BLaER1 treated with 17β-estradiol and CSF1 and Interleukin-3, amounts not matched to agents 10 nM and 100 nM (cell line): ENCODE data around the gene LRFN5.
"Not testable (repeated sequence)": the region's sequence is repeated elsewhere in the genome, so short reads cannot be mapped to it uniquely, and the experiment has no call there.

Experiments used
- H3K27ac ChIP-seq, 11 experiments: shearing (Covaris generic); formaldehyde crosslinking; 2 replicates each; pipeline ENCODE4 v1.8.1; 2022
- H3K27me3 ChIP-seq, 11 experiments: shearing (Covaris generic); formaldehyde crosslinking; 2 replicates each; pipeline ENCODE4 v1.8.1; 2022
- H3K36me3 ChIP-seq, 11 experiments: shearing (Covaris generic); formaldehyde crosslinking; 2 replicates each; pipeline ENCODE4 v1.8.1; 2022
- H3K4me1 ChIP-seq, 10 experiments: shearing (Covaris generic); formaldehyde crosslinking; 2 replicates each; pipeline ENCODE4 v1.8.1; 2022
- H3K4me2 ChIP-seq, 11 experiments: shearing (Covaris generic); formaldehyde crosslinking; 2 replicates each; pipeline ENCODE4 v1.8.1; 2022
- H3K4me3 ChIP-seq, 10 experiments: shearing (Covaris generic); formaldehyde crosslinking; 2 replicates each; pipeline ENCODE4 v1.8.1; 2022
- H3K9ac ChIP-seq, 11 experiments: shearing (Covaris generic); formaldehyde crosslinking; 2 replicates each; pipeline ENCODE4 v1.8.1; 2022
- H3K9me3 ChIP-seq, 11 experiments: shearing (Covaris generic); formaldehyde crosslinking; replicated peaks in 1 of 11; 2 replicates each; pipeline ENCODE4 v1.8.1; 2022
- H4K20me1 ChIP-seq, 11 experiments: shearing (Covaris generic); formaldehyde crosslinking; 2 replicates each; pipeline ENCODE4 v1.8.1; 2022
- Cebpa-rat ChIP-seq, 11 experiments: shearing (Covaris generic); IDR thresholded peaks; 2 replicates each; pipeline ENCODE4 v1.8.1; 2022

The LRFN5 gene

DNA sequence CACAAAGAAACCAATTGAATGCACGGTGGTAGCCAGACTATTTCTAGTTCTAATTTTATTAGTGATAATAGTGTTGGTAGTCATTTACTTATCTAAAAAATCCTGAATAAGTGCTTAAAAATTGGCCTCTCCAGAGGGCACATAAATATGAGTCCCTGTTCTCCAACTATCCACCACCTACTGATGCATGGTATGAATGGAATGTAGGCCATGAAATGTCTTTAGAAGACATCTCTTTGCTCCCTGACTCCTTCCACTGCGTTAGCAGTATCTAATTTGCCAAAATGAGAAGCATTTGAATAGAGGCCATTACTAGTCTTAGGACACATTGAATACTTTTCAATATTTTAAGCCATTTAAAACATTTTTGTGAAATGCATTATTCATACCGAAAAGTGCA is 261.7 kb downstream of the LRFN5 start:
- no peaks in the 10 kb centered on the region for H3K36me3 ChIP-seq
- peaks cover 0 to 11% (median 4%) of the 10 kb centered on the region in 11 experiments; a peak in 5 of 22 replicates for H3K9me3 ChIP-seq
- no peak overlapping the region for H3K4me3 ChIP-seq
- no peak for TF ChIP-seq Cebpa-rat (IDR thresholded peaks at IDR 0.05)
- no peak overlapping the region for H3K27ac ChIP-seq
- H3K4me2 ChIP-seq: no peak overlapping the region
- H3K9ac ChIP-seq: no peak overlapping the region
- no peaks in the 10 kb centered on the region for H3K4me1 ChIP-seq
- H4K20me1 ChIP-seq: no peaks in the 10 kb centered on the region
- H3K27me3 ChIP-seq: no peaks in the 10 kb centered on the region

DNA sequence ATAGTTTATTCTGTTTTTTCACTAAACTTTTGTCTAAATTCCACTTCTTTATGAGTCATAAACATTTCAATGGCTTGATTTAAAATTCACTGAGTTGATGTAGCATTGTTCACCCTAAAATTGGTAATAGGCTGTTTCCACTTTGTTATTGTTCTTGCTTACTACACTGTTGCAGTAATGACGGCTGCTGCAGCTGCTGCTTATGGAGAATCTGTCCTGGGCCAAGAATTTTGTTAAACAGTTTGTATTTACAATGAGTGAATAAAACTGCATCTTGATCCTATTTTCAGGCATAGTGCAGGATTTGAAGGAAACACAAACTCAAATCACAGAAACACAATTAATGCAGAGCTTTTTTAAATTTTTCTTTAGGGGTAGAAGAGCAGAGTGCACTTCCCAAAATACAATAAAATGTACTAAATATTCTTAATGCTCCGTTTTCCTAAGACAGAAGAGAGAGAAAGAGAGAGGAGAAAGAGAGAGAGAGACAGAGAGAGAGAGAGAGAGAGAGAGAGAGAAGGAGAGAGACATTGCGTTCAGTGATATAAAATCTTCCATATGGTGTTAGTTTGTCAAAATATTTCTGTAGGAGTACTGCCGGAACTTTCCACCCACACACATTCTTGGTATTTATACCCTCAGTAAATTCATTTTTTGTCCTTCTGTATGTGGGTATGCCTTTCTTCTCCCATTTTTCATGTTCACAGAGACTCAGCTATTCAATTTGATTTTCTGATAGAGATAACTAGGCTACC is 266.4 kb downstream of the LRFN5 start:
- TF ChIP-seq Cebpa-rat (IDR thresholded peaks at IDR 0.05): no peak
- no peak overlapping the region for H3K27ac ChIP-seq

DNA sequence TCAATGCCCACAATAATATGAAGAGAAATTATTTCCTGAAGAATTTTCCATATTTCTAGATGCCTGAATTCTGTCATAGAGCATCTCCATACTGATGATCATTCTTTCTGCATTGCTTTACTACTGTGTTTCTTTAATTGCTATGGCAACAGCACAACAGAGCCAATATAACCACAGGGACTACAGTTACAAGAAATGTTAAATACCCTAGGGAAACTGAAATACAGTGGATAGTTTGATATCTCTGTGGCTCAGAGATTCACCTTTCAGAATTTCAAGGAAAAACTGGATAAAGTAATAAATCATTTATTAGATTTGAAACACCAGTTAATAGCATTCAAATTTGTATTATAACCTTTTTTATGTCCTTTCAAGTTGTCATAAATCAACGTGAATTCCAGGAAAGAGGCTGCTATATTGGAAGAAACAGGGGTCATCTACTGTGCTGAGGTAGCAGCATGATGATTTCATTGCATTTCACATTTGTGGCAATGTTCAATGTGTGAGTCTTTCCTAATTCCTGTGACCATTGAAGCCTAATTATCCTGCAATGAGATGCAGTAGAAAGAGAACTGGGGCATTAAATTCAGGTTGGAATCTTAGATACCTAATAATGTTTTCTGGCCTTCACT is 267.1 kb downstream of the LRFN5 start:
- no peak for TF ChIP-seq Cebpa-rat (IDR thresholded peaks at IDR 0.05)
- Histone ChIP-seq H4K20me1 (no peaks in the 10 kb centered on the region), H3K36me3 (no peaks in the 10 kb centered on the region), H3K4me2 (no peak overlapping the region), H3K27me3 (no peaks in the 10 kb centered on the region), H3K9ac (no peak overlapping the region), H3K27ac (no peak overlapping the region), H3K4me3 (no peak overlapping the region), H3K9me3 (peaks cover 0 to 11% (median 4%) of the 10 kb centered on the region in 11 experiments; a peak in 5 of 22 replicates), H3K4me1 (no peaks in the 10 kb centered on the region)

More for the DNA sequence above, 266.4 kb downstream of the LRFN5 start:
- H3K27me3 ChIP-seq: no peaks in the 10 kb centered on the region
- no peaks in the 10 kb centered on the region for H4K20me1 ChIP-seq
- H3K4me1 ChIP-seq: no peaks in the 10 kb centered on the region
- no peak overlapping the region for H3K9ac ChIP-seq
- H3K4me3 ChIP-seq: no peak overlapping the region
- H3K36me3 ChIP-seq: no peaks in the 10 kb centered on the region
- no peak overlapping the region for H3K4me2 ChIP-seq
- H3K9me3 ChIP-seq: peaks cover 0 to 11% (median 4%) of the 10 kb centered on the region in 11 experiments; a peak in 5 of 22 replicates

DNA sequence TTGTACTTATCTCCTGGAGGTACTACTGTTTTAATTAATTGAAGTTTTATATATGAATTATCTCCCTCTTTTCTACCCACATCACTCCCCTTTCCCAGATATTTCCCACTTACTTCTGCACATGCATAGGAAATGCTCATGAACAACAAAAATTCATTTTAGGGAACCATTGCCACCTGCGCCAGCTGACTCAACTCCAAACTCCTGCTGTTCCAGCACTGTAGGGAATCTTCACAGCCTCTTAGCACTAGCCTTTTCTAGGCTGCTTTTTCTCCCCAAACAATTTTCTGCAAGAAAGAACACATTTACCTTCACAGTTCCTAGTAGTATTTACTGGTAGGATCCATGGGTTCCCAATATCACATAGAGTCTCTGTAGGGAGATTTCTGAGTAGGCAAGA is 268.4 kb downstream of the LRFN5 start:
- Histone ChIP-seq H3K27me3 (no peaks in the 10 kb centered on the region), H3K4me1 (no peaks in the 10 kb centered on the region), H3K27ac (no peak overlapping the region), H4K20me1 (no peaks in the 10 kb centered on the region), H3K9ac (no peak overlapping the region), H3K4me3 (no peak overlapping the region), H3K4me2 (no peak overlapping the region), H3K9me3 (0 out of 22 replicates have a peak, but pooled peaks cover 0 to 4% (median 0%) of the 10 kb centered on the region in 11 experiments), H3K36me3 (no peaks in the 10 kb centered on the region)
- no peak for TF ChIP-seq Cebpa-rat (IDR thresholded peaks at IDR 0.05)

DNA sequence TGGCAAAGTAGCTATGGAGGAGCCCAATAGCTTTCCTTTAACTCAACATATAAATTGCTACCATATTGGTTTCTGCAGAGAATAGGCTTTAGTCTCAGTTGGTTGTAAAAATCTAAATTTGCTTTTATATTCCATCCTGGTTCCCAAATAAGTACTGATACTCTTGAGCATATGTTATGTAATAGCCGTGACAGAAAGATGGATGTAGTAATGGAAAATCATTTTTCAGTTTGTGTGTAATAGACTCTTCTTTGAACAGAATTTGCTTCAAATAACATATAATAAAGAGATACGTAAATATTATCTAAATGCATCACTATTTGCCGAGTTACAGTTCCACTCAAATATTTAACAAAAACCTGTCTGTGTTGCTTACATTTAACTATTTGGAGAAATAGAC is 271.6 kb downstream of the LRFN5 start:
- Histone ChIP-seq H4K20me1 (no peaks in the 10 kb centered on the region), H3K9me3 (no peaks in the 10 kb centered on the region), H3K36me3 (no peaks in the 10 kb centered on the region), H3K4me1 (no peaks in the 10 kb centered on the region), H3K4me2 (no peak overlapping the region), H3K4me3 (no peak overlapping the region), H3K9ac (no peak overlapping the region), H3K27me3 (no peaks in the 10 kb centered on the region), H3K27ac (no peak overlapping the region)
- TF ChIP-seq Cebpa-rat (IDR thresholded peaks at IDR 0.05): no peak

DNA sequence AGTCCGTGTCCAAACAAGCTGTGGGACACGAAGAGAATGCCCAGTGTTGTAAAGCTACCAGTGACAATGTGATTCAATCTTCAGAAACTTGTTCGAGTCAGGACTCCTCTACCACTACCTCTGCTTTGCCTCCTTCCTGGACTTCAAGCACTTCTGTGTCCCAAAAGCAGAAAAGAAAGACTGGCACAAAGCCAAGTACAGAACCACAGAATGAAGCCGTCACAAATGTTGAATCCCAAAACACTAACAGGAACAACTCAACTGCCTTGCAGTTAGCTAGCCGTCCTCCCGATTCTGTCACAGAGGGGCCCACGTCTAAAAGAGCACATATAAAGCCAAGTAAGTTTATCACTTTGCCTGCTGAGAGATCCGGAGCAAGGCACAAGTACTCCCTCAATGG is 284.9 kb downstream of the LRFN5 start:
- TF ChIP-seq Cebpa-rat (IDR thresholded peaks at IDR 0.05): no peak
- H3K36me3 ChIP-seq: no peaks in the 10 kb centered on the region
- no peaks in the 10 kb centered on the region for H4K20me1 ChIP-seq
- H3K27me3 ChIP-seq: no peaks in the 10 kb centered on the region
- H3K4me3 ChIP-seq: no peak overlapping the region
- H3K4me1 ChIP-seq: no peaks in the 10 kb centered on the region
- no peak overlapping the region for H3K4me2 ChIP-seq
- H3K27ac ChIP-seq: no peak overlapping the region
- no peaks in the 10 kb centered on the region for H3K9me3 ChIP-seq
- H3K9ac ChIP-seq: no peak overlapping the region

DNA sequence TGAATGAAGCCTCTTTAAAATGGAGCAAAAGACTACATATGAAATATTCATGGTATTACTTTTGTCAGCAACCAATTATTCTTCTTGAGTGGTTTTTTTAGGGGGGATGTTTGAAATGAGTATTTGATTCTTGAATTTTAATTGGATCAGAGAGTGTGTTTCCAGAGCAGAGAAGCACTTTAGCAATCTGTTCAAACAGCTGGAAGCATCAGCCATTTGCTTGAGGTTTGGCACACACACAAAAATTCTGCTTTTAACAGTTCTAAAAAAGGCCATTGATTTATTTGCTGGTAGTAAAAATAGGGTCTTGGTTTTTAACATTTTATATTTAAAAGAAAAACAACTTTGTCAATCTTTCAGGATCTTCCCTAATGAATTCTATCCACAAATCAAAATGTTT is 292.7 kb downstream of the LRFN5 start:
- no peaks in the 10 kb centered on the region for H3K9me3 ChIP-seq
- H3K4me1 ChIP-seq: no peaks in the 10 kb centered on the region
- no peak overlapping the region for H3K4me2 ChIP-seq
- no peak for TF ChIP-seq Cebpa-rat (IDR thresholded peaks at IDR 0.05)
- H3K9ac ChIP-seq: no peak overlapping the region
- H3K27ac ChIP-seq: no peak overlapping the region
- H3K4me3 ChIP-seq: no peak overlapping the region
- H4K20me1 ChIP-seq: no peaks in the 10 kb centered on the region
- H3K27me3 ChIP-seq: no peaks in the 10 kb centered on the region
- no peaks in the 10 kb centered on the region for H3K36me3 ChIP-seq

DNA sequence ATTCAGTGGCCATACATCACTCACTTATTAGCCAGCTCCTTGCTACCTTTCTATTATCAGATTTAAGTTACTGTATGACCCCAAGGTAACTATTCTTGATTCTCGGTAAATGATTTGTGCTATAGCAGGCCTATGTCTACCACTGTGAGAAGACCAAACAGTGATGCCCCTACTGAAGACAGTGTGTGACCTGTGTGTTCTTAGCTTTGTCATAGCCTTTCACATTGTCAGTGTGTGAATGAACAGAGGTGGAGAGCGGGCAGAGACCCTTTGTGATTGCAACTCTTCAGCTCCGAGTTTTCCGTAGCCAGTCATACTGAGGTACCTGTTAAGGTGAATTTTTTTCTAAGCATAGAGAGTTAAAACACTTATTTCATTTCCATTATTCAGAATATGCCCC is 294.0 kb downstream of the LRFN5 start:
- TF ChIP-seq Cebpa-rat (IDR thresholded peaks at IDR 0.05): no peak
- Histone ChIP-seq H3K36me3 (no peaks in the 10 kb centered on the region), H3K4me2 (no peak overlapping the region), H3K9me3 (no peaks in the 10 kb centered on the region), H4K20me1 (no peaks in the 10 kb centered on the region), H3K4me1 (no peaks in the 10 kb centered on the region), H3K9ac (no peak overlapping the region), H3K27ac (no peak overlapping the region), H3K27me3 (no peaks in the 10 kb centered on the region), H3K4me3 (no peak overlapping the region)

DNA sequence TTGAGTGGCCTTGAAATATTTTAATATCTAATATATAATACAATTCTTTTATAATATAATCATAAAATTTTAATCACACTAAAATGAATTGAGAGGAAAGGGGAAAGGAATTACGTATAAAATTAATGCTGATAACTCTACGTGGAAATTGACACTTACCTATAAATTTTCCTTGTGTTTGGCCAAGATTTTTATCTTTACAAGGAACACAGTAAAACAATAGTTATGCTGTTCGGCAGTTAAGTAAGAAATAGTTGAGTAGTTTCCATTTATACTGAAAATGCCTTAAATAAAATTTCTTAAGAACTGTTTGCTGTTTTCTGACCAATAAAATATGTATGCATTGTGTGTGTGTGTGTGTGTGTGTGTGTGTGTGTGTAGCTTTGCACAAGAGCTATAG is 294.4 kb downstream of the LRFN5 start:
- Histone ChIP-seq H3K4me2 (no peak overlapping the region), H4K20me1 (no peaks in the 10 kb centered on the region), H3K4me3 (no peak overlapping the region), H3K9me3 (no peaks in the 10 kb centered on the region), H3K9ac (no peak overlapping the region), H3K36me3 (no peaks in the 10 kb centered on the region), H3K4me1 (no peaks in the 10 kb centered on the region), H3K27ac (no peak overlapping the region), H3K27me3 (no peaks in the 10 kb centered on the region)
- TF ChIP-seq Cebpa-rat (IDR thresholded peaks at IDR 0.05): no peak

DNA sequence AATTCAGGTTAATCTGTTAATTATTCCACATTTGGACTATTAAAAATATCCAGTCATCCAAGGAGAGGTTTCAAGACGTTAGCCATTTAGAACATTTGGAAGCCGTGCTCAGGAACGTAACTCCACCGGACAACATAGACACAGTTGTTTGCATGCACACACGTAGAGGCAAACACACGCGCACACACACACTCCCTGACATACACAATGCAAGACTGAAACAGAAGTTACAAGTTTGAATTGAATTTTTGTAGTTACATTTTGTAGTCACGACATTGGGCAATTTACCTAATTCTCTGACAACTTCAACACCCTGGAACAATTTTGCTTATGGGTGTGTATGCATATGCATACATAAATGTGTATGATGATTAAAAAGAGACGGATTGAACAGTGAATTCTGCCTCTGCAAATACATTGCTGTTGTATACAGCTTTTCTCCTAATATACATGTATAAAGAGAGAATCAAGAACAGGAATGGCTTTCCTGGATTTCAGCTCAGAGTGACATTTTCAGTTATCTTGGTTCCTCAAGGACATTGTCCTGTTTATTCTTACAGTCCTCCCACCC is 298.8 kb downstream of the LRFN5 start:
- no peak overlapping the region for H3K4me2 ChIP-seq
- no peak overlapping the region for H3K4me3 ChIP-seq
- no peaks in the 10 kb centered on the region for H4K20me1 ChIP-seq
- H3K36me3 ChIP-seq: no peaks in the 10 kb centered on the region
- H3K27ac ChIP-seq: no peak overlapping the region
- H3K9ac ChIP-seq: no peak overlapping the region
- TF ChIP-seq Cebpa-rat (IDR thresholded peaks at IDR 0.05): no peak
- no peaks in the 10 kb centered on the region for H3K4me1 ChIP-seq
- H3K27me3 ChIP-seq: no peaks in the 10 kb centered on the region
- H3K9me3 ChIP-seq: no peaks in the 10 kb centered on the region

DNA sequence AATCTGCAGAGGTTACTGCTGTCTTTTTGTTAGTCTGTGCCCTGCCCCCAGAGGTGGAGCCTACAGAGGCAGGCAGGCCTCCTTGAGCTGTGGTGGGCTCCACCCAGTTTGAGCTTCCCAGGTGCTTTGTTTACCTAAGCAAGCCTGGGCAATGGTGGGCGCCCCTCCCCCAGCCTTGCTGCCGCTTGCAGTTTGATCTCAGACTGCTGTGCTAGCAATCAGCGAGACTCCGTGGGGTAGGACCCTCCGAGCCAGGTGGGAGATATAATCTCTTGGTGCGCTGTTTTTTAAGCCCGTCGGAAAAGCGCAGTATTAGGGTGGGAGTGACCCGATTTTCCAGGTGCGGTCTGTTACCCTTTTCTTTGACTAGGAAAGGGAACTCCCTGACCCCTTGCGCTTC is 304.5 kb downstream of the LRFN5 start:
- not testable (repeated sequence) for H3K27me3 ChIP-seq, H4K20me1 ChIP-seq, H3K4me3 ChIP-seq, H3K36me3 ChIP-seq, H3K4me2 ChIP-seq, H3K27ac ChIP-seq, H3K9ac ChIP-seq, H3K9me3 ChIP-seq, H3K4me1 ChIP-seq
